GM04503 (cell line): ENCODE results near the gene LEP.
"Not testable (repeated sequence)": the region's sequence is repeated elsewhere in the genome, so short reads cannot be mapped to it uniquely, and the experiment has no call there.

ENCODE experiments used
- DNase-seq: peaks from one replicate; pipeline ENCODE4 v3.0.0-alpha.2; 2012; ENCODE audit warnings: low read depth

The LEP gene

GRCh38 chr7:128274246-128274883, 33.3 kb downstream of the LEP start:
- DNase-seq = no peak

- no peak for DNase-seq
Observed at GRCh38 chr7:128274884-128275603, 34.0 kb downstream of the LEP start.

DNA sequence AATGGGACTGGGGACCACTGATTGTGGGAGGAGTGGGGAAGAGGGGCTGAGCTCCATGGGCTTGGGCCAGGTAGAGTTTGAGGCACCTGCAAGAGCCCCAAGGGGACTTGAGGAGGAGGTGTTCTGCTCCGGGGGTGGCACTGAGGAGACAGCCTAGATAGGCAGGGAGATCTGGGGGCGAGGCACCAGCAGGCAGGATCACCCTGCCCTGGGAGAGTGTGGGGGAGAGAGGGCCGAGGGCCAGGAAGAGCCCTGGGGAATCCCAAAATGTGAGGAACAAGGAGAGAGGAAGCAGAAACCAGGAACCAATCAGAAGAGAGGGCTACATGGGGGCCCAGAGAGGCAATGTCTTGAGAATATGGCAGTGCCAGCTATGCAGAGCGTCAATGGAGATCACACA, 34.6 kb downstream of the LEP start:
- no peak for DNase-seq

GRCh38 chr7:128278366-128278765, 37.3 kb downstream of the LEP start:
- DNase-seq = no peak

DNA sequence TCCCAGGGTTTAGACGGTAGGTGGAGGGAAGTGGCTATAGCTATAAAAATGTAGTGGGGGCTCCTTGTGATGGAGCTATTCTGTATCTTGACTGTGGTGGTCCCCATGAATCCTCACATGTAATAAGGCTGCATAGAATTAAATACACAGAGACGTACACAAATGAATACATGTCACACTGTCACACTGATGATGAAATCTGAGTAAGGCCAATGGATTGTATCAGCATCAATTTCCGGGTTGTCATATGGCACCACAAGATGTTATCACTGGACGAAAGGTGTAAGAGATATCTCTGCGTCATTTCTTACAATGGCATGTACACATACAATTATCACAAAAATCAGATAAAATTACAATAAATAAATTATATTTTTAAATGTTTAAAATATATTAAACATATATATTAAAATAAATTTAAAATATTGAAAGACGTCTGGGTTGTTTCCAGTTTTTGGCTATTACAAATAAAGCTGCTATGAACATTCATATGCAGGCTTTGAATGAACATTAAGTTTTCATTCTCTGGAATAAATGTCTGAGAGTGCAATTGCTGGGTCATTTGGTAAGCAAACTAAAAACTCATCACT, 38.1 kb downstream of the LEP start:
- no peak for DNase-seq

DNA sequence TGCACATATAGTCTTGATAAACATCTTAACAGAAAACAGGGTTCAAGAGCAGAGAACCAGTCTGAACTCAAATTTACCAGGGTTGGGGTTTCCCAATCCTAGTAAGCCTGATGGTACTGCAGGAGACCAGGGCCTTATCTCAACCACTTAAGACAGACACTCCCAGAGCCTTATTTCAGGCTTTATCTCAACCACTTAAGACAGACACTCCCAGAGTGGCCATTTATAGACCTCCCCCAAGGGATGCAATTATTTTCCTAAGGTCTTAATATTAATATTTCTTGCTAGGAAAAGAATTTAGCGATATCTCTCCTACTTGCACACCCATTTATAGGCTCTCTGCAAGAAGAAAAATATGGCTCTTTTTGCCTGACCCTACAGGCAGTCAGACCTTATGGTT, 39.4 kb downstream of the LEP start:
- not testable (repeated sequence) for DNase-seq

GRCh38 chr7:128281605-128282380, 40.7 kb downstream of the LEP start:
- no peak for DNase-seq

DNA sequence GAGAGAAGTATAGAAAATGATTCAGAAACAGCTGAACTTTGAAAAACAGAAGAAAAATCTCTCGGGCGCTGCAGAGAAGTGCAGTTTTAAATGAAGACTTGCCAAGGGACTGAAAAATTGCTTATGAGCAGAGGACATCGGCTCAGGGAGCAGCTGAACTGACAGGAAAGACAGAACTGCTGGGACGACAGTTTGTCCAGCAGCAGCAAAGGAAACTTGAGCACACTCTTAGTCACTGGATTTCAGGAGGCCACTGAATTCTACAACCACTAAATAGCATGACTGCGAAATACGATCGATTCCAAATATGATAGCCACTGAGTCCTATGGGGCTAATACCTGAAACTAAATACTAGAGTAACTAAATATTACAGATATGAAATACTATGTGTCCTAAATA, 43.0 kb downstream of the LEP start:
- DNase-seq = no peak

DNA sequence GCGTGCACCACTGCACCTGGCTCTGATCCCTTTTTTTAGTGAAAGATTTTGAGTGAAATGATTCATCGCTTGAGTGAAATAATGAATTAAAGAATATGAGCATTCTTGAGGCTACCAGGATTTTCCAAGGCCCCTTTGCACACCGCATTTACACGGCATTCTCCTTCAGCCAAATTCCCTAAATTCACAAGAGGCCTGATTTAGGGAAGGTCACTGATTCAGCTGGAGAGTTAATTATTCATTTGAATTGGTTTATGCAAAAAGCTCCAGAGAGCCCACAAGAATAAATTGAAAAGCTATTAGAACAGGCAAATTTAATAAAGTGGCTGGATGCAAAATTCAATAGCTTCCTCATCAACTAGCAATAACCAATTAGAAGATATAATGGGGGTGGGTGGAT, 46.5 kb downstream of the LEP start:
- no peak for DNase-seq

GRCh38 chr7:128298004-128298403, 56.9 kb downstream of the LEP start:
- not testable (repeated sequence) for DNase-seq

DNA sequence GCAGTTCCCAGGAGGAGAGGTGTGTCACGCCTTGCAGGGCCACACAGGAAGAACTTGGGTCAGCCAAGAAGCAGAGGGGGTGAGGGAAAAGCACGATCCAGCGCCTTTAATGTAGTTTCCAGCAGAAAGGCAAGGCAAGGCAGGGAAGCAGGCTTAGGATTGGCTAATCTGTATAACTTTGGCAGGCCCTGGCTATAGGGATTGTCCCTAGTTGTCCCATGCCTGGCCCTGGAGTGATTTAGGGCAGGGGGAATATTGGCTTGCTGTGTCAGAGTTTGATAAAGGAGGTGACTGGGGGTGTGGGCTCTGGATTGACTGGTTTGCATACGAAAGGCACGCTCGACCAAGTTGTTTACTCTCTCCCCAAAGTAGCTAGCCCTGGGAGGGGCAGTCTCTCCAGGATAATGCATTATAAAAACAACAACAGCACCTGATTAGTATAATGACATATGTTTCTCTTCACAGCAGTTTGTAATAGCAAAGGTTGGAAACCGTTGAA, 58.1 kb downstream of the LEP start:
- DNase-seq = no peak

DNA sequence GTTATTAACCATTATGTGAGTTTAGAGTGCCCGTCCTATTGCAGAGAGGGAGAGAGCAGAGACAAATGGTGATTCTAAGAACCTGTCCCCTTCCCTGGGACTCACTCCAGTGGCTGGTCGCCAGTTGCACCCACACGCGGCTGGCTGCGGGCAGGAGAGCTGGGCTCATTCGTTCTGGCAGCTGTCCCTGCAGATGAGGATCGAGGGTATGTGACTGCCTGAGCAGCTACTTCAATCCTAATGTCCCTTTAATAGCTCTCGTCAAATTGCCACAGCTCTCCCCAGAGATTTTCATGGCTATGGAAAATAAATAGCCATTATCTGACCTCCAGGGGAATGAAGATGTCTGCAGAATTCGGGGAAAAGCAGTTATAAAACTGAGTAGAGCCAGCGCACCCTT, 61.1 kb downstream of the LEP start:
- no peak for DNase-seq

DNA sequence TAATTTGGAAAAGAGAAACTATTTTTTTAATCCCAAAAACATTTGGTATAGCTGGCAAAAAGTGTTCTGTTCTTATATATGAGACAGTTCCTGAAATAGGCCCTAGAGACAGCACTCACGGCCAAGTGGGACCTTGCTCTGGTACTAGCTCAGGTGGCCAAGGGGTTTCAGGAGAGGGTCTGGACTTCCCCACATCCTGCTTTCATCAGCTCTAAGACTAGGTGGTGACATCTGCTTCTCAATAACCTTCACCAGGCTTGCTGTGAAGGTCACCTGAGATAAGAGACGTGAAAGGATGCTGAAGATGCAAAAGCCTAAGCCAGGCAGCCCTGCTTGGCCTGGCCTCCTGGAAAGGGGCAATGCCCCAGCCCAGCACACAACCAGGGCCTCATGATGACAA, 62.1 kb downstream of the LEP start:
- no peak for DNase-seq

DNA sequence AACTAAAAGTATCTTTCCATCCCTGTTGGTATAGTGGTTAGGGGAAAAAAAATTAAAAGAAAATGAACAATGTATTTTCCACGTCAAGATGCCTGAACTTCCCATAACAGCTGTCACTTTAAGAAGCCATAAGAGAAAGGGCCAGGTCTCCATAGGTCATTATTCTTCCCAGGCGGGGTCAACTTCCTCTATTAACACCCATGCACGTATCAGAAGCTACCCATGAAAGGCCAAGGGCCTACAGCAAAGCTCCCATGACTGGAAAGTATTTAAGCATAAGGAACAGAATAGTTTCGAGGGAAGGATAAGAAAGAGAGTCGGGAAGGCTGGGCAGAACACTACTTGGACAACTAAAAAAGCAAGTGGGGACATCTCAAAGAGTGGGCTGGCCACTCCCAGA, 62.6 kb downstream of the LEP start:
- DNase-seq = no peak

- DNase-seq = peak; percentile 3
Observed at GRCh38 chr7:128304212-128304611, 63.1 kb downstream of the LEP start.

DNA sequence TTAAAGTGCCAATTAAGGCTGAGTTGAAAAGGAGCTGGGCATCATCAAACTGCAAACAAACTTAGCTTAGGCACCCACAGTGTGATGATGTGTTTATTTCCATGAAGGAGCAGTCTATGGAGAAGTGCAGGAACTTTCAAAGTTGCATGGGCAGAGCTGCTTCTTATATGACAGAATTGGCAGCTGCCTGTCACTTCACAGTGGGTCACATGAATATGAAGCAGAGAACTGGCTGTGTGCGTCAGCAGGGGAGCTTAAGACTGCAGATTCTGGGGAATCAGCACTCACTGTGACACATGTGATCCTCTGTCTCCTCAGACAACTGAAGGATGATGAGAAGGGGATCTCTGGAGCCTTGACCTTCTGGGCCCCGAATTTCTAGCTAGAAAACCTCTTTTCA, 66.0 kb downstream of the LEP start:
- DNase-seq = no peak
